ENCODE results near the gene CRLF3. TPM values are rescaled to one million over a fixed set of nuclear protein-coding genes. Genes with fewer than 3 reads are reported as not detected.

The CRLF3 gene
- total and polyA plus RNA-seq, 12 donors = 3.1 to 18.0 (median 6.8) TPM

Small RNA genes lying within 50 kb of the gene (small RNA-seq; reads per million reads assigned to genes)
- 0 reads per million in 2 donors for gene RNU6-298P

Other genes with a start within 250 kb of the CRLF3 start
- 1 to 10 TPM in 4 of 9 donors, under 1 TPM in 5; 0.24 to 4.0 (median 0.80) TPM for gene ATAD5, start 7.3 kb upstream of the CRLF3 start, total RNA-seq
- under 1 TPM; 0.27 to 0.53 (median 0.32) TPM for gene ATAD5, start 7.3 kb upstream of the CRLF3 start, polyA plus RNA-seq
- gene TEFM, start 81.5 kb upstream of the CRLF3 start, total RNA-seq = 10 to 100 TPM in 7 of 9 donors, 1 to 10 TPM in 2; 8.1 to 28.2 (median 12.6) TPM
- 10 to 100 TPM in 1 of 3 donors, 1 to 10 TPM in 2; 6.1 to 22.0 (median 9.3) TPM for gene TEFM, start 81.5 kb upstream of the CRLF3 start, polyA plus RNA-seq
- gene ADAP2, start 97.3 kb upstream of the CRLF3 start, total RNA-seq = 10 to 100 TPM in 8 of 9 donors, 1 to 10 TPM in 1; 4.1 to 84.7 (median 37.8) TPM
- 10 to 100 TPM in 1 of 3 donors, 1 to 10 TPM in 2; 7.8 to 15.7 (median 9.6) TPM for gene ADAP2, start 97.3 kb upstream of the CRLF3 start, polyA plus RNA-seq
- 10 to 100 TPM in 8 of 9 donors, 1 to 10 TPM in 1; 7.4 to 35.6 (median 21.4) TPM for gene RNF135, start 146.3 kb upstream of the CRLF3 start, total RNA-seq
- gene RNF135, start 146.3 kb upstream of the CRLF3 start, polyA plus RNA-seq = 10 to 100 TPM; 11.0 to 23.7 (median 21.6) TPM

Data from adrenal gland (tissue), 12 donors.